ENCODE measurements around the gene PRR20G.
"Not testable (repeated sequence)": the region's sequence is repeated elsewhere in the genome, so short reads cannot be mapped to it uniquely, and the experiment has no call there.

Gene PRR20G

DNA sequence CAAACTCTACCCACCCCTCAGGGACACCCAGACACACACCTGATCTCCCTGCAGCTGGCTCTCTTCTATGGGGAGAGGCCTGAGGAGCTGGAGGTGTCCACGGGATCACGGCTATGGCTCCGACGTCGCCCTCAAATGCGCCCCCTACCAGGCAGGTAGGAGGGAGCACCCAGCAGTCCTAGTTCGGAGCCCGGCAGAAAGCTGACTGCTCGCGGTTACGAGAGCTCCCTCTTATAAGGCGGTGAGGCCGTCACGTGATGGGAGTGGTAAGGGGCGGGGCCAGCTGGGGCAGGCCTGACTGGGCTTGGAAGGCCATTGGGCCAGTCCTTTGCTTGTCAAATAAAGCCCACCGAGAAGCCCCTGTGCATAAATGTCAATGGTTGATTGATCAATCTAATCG lies at the start of gene PRR20G:
PRR20G (minus strand) TSS at position 207 of the 400 bp plus-strand sequence. CDS start 681 bp downstream, outside the sequence.
- no peak for DNase-seq (ENCODE audit: low read depth in 2 of 2)

DNA sequence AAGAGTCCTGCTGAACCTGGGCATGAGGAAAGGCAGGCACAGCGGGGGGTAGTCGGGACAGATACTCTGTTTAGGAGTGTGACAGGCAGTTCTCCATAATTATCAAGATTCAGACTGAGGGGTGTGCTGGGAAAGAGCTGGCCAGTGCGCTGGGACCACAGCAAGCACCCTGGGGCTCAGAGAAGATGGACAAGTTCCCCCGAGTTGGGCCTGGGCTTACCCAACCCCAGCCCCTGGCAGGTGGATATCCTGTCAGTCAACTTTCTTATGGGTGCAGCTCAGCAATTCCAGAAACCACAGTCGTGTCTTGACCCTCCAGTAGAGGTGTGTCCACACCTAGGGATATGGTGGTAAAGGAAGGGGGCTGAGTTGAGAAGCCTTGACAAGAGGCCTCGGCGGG lies 49.2 kb upstream of the PRR20G start:
- DNase-seq (ENCODE audit: low read depth in 2 of 2) = no peak

DNA sequence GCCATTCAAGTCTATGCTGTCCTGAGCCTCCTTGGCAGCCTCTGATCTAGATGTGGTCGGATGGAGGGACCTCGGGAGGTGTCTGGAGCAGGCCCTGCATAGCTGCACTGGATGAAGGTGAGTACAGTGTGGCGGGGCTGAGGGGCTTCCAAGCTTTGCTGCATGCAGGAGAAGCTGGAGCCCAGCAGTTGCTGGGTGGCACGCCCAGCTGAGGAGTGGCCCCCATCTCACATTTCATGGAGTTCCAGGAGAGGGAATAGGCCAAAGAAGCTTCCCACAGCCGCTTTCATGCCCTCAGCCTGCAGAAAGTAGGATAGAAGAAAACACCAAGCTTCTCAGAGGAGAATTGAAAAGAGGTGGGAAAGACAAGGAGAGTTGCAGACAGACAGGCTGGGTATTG lies 48.3 kb upstream of the PRR20G start:
- DNase-seq (ENCODE audit: low read depth in 2 of 2) = no peak

DNA sequence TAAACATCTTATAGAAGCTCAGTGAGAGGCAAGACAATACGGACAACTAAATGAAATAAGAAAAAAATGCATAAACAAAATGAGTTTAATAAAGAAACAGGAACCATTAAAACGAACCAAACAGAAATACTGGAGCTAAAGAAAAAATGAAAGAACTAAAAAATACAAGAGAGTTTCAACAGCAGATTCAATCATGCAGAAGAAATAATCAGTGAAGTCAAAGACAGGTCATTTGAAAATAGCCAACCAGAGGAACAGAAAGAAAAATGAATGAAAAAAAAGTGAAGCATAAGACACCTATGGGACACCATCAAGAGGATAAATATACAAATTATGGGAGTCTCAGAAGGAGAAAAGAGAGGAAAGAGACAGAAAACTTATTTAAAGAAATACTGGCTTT lies 42.5 kb upstream of the PRR20G start:
- DNase-seq (ENCODE audit: low read depth in 2 of 2) = no peak

DNA sequence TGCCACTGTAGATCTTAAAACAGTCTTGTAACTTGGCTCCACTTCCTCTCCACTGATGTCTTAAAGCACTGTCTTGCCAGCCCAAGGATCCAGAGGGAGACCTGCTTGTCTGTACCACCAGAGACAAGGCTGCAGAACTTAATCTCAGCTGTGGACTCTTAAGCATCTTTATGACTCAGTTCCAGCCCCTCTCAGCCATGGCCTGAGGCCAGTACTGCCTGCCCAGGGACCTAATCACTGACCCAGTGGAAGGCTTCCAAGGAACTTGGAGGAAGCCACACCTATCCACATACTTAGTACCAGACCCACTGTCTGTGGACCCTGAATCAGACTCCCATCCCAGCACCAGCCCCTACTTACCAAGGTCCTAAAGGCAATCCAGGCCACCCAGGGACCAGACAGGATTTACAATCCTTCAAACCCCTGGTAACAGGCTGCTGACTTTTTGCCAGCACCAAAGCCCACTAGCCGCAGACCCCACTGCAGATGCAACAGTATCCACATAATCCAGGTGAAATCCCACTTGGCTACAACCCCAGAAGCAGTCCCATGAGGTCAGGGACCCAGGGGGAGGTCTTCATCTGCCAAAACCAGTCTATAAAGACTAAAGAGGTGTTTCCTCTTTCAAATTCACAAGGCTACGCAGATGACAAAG lies 41.9 kb upstream of the PRR20G start:
- no peak for DNase-seq (ENCODE audit: low read depth in 2 of 2)

DNA sequence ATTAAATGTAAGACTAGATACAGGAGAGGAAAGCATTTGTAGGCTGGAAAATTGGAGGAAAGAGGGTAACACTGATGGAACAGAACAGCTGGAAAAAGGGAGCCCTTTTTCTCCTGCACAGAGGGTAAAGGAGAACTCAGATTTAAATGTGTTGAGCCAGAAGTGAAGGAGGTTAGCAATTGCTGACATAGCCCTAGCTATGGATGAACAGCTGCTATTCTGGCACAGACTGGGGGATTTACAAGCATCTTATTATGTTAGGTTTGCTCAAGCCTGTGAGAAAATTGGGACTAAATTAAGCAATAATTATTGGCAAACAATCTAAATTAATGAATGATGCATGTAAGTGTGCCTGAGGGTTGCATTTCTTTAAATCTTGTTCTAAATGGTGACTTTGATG lies 40.6 kb upstream of the PRR20G start:
- DNase-seq (ENCODE audit: low read depth in 2 of 2) = no peak

DNA sequence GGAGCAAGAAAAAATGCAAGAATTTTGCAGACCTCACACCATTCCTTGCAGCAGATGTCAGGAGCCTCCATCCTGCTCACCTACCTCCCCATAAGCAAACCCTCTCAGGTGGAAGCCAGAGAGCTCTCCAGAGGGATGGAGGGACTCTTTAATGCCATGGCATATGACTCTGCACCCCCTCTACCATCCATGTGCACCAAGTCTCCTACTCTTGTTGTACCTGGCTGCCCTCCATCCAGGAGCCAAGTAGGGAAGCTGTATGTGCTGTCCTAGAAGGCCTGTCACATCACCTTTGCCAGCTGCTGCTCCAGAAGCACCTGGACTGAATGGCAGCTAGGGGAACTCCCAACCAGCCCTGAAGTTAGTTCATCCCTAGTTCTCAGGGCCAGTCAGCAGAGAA lies 38.5 kb upstream of the PRR20G start:
- no peak for DNase-seq (ENCODE audit: low read depth in 2 of 2)

DNA sequence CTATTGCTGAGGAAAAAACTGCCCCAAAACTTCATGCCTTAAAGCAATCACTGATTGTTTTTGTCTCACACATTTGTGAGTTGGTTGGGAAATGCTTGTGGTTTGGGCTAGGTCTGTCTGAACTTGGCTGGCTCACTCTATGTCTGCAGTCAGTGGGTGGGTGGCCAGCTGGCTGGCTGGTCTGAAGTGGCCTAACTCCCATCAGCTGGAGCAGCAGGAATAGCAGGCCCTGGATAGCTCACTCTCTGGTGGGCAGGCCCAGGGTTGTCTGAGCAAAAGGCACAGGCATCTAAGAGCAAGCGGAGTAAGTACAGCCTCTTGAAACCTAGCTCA lies 37.7 kb upstream of the PRR20G start:
- no peak for DNase-seq (ENCODE audit: low read depth in 2 of 2)

DNA sequence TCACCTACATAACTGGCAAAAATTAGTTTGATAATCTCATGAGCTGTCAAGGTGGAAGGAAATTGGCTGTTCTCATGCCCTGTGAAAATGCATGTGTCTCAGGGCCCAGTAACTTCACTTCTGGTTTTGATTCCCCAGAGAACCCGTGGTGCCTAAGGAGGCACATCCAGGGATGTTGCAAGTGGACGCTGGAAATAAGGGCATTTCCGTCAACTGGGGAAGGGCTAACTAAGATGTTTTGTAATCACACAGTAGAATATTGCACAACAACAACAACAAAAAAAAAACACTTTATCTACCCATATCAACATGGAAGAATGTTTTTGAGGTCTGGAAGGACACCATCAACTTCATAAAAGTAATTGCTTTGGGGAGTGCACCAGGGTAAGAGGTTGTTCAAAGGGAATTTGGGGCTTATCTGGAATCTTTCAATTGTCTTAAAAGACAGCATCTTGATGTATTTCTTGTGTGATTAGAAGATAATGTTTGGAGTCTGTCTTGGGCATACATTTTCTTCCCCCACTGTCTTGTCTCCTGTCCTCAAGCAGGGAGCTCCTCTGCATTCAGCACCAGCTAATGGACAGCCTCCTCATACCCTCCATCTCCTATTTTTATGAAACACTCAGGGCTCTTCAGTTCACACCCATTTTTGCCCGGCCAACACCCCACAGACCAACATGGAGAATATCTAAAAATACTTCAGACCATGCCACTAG lies 37.2 kb upstream of the PRR20G start:
- no peak for DNase-seq (ENCODE audit: low read depth in 2 of 2)

DNA sequence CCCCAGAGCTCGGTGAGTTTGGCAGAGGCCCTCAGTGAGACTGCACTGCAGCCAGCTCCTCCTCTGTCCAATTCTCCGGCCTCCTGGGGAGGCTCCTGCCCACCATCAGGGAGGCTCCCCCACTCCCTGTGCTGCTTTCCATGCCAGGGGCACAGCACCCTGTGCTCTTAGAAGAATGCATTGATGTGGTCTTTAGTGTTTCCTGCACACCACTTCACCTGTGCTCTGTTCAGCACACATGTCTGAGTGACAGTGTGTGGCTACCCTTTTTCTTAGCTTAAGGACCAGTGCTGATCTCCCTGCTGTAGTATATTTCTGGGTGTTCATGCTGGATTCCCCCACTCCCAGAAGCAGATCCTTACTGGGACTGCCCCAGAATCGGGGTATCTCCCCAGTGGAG lies 36.2 kb upstream of the PRR20G start:
- DNase-seq (ENCODE audit: low read depth in 2 of 2) = no peak

DNA sequence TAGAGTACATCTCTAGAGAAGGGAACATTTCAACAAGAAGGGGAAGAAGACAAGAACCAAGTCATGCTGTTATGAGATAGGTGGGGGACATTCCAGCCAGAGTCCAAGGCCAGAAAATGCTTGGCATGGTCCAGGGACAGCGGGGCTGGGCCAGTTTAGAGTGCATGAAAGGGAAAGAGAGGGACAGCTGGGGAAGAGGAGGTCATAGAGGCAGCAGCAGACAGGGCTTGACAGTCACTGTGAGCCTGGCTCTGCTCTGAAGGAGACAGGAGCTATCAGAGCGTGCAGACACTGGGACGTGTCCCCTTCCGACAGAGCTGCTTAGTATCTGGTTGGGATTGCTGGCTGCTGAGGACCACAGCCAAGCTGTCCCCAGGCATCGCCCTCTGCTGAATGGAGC lies 35.7 kb upstream of the PRR20G start:
- no peak for DNase-seq (ENCODE audit: low read depth in 2 of 2)

DNA sequence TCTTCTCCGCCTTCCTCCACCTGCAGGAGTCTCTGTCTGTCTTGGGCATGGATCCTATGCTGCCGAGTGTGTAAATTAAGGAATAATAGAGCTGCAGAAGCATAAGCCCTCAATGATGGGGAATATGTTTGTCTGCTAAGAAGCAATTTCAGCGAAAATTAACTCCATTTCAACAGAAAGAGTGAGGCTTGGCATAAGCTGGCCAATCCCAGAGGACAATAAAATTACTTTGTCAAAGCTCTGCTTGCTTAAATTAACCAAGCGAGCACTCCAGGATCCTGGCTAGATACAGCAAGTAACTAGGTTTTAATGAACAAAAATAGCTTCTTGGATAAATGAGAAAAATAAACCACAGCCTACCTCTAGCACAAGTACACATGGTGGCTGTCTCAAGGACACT lies 33.5 kb upstream of the PRR20G start:
- no peak for DNase-seq (ENCODE audit: low read depth in 2 of 2)

DNA sequence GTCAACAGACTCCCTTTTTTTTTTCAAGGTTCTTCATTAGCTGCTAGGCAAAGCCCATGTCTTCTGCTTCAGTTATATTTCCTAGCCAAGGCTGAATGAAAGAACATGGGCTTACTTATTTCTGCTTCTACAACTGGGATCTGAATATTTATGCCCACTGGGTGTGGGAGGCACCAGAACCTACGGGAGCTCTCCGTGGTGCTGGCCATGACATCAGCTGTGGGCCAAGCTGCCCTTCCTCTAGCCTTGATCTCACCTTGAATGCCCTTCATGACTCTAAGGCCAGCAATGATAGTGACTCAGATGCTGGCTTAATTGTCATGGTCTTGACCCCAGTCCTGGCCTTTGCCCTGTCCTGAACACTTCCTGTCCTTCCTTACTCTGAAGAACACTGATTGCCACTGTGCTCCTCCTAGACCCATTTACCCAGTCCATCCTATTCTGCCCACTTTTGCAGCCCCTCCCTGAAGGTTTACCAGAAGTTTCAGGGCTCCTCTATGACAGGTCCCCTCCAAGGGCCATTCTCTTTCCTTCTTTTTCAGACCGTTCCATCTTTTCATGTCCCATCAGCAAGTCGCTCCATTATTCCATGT lies 32.8 kb upstream of the PRR20G start:
- DNase-seq (ENCODE audit: low read depth in 2 of 2) = no peak

DNA sequence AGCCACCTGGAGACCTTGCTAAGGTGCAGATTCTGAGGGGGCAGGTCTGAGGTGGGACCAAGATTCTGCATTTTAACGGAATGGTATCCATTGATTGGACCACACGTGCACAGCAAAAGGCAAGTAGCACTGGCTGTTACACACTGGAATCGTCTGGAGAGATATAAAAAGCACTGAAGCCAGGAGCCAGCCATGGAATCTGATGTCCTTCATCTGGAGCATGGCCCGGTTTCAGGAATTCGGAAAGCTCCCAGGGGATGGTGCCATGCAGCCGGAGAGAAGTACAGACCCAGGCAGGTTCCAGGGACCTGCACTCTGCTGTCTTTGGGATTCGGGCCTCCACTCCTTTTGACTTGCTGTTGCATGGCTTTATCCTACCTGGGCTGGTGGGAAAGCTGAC lies 28.8 kb upstream of the PRR20G start:
- DNase-seq (ENCODE audit: low read depth in 2 of 2) = no peak

DNA sequence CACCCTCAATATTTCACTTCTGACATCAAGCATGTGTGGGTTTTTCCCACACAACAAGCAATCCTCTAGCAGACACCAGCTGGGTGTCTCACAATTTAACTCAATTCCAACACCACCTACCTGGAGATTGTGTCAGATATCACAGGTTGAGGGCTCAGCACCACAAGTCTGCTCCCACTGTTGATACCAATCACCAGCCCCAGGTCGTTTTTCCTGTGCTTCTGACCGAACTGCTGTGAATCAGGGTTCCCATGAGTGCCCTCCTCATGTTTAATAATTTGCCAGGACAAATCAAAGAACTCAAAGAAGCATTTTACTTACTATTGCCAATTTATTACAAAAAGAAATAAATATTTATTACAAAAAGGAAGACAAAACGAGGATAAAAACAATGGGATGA lies 25.0 kb upstream of the PRR20G start:
- DNase-seq (ENCODE audit: low read depth in 2 of 2) = no peak

DNA sequence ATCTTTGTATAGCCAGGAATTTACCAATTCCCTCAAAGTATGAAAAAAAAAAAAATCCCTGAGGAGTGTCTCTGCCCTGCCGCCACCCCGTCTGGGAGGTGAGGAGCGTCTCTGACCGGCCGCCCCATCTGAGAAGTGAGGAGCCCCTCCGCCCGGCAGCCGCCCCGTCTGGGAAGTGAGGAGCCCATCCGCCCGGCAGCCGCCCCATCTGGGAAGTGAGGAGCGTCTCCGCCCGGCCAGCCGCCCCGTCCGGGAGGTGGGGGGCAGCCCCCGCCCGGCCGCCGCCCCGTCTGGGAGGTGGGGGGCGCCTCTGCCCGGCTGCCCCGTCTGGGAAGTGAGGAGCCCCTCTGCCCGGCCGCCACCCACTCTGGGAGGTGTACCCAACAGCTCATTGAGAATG lies 21.0 kb upstream of the PRR20G start:
- not testable (repeated sequence) for DNase-seq (ENCODE audit: low read depth in 2 of 2)

DNA sequence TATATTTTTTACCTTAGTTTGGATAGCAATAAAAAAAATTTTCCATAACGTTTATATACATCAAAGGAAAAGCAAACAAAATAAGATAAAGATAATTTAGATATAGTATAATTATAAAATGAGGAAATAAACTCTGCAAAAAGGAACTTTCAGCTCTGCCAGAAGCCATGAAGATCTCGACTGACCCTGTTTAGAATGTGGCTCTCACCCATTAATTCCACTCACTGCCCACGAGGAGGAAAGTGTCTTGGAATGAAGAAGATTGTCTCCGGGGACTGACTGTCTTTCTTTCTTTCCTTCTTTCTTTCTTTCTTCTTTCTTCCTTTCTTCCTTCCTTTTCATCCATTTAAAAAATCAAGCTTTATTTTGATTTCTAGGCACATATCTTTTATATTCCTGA lies 20.1 kb upstream of the PRR20G start:
- DNase-seq (ENCODE audit: low read depth in 2 of 2) = no peak

DNA sequence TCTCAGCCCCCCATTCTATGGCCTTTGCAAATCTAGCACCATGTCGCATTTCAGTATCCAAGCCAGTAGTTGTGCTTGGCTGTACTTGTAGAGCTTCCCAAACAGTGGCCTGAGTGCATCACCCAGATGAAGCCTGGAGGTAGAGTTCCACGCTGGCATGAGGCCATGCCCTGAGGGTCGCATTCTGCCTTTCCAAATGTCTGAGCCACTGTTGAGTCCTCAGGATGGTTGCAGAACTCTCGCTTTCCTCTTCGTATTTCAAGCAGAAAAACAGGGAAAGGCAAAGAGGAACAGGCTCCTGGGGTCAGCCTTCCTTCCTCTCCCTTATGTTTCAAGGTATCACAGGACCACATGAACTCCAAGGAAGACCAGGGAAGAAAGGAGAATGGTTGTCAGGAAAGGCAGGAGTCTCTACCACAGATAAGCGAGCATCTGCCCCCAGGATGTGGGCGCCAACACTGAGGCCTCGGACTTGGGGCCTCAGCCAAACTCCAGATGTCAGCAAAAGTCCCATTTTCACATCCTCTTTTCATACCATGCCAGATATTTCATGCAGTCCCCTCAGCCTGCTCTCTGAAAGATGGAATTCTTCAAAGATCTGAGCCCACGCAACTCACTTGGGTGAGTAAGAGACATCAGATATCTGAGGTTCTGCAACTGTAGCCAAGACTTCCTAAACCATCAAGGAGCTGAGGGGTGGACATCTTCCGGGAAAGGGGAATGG lies 19.4 kb upstream of the PRR20G start:
- DNase-seq (ENCODE audit: low read depth in 2 of 2) = no peak

DNA sequence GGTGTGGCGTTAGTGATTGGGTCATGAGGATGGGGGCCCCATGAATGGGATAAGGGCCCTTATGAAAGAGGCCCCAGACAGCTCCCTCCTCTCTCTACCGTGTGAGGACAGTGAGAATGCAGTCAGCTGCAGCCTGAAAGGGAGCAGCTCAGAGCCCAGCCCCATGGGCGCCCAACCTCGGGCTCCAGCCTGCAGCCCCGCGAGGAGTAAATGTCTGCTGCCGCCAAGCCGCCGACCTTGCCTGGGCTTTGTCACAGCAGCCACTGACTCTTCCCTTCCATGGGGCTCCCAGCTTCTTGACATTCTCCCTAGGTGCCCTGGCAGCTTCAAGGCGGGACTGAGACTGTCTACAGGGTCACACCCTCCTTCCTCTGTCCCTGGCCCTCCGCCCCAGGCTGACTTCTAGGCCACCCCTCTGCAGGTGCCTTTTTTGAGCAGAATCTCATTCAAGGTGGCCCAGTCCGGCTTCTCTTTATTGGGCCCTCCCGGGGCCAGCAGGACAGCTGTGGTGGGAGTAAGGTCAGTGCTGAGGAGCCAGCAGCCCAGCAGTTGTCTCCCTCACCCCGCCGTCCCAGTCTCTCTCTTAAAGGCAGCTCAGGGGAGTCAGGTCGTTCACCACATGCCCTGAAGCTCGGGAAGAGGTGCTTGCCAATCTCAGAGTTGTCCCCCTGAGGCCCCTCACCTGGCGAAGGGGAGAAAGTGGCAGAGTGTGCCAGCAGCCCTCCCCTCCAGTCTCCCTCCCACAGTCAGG lies 18.7 kb upstream of the PRR20G start:
- no peak for DNase-seq (ENCODE audit: low read depth in 2 of 2)

DNA sequence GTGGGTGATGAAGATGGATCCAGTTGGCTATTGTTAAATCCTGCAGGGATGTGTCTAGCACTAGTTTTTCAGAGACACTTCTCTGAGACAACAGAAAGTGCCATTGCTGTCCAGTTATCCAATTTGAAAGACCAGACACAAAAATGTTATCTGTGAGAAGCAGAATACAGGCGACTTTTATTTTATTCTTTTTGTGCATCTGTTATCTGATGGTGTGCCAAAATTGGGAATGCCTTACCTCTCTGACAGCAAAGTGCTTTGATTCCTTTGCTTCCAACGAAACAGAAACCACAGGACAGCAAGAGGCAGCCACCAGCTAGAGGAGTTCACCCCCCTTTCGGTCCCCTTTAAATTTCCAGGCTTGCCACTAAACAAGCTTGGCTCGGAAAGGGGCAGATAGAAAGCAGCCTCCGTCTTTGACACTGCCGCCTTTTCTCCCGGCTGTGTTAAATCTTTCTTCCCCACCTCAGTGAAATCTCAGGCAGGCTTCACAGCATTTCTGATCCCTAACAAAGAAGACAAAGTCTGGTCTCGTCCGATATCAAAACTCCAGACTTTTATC lies 17.7 kb upstream of the PRR20G start:
- DNase-seq (ENCODE audit: low read depth in 2 of 2) = no peak

DNA sequence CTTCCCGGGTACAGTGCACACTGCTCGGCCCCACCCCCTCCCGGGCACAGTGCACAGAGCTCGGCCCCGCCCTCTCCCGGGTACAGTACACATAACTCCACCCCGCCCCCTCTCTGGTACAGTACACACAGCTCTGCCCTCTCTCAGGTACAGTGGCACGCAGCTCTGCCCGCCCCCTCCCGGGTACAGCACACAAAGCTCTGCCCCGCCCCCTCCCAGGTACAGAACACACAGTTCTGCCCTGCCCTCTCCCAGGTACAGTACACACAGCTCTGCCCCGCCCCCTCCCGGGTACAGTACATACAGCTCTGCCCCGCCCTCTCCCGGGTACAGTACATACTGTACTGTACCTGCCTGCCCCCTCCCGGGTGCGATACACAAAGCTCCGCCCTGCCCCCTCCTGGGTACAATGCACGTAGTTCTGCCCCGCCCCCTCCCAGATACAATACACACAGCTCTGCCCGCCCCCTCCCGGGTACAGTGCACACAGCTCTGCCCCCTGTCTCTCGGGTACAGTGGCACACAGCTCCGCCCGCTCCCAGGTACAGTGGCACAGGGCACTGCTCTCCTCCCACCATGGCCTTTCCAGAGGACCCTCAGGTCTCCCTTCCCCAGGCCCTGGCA lies 16.4 kb upstream of the PRR20G start:
- DNase-seq (ENCODE audit: low read depth in 2 of 2) = no peak

Measured in stimulated activated CD8-positive, alpha-beta memory T cell treated with anti-CD3 and anti-CD28 coated beads, Interleukin-15, amount 100 ng/mL, for 4 hours (primary cell).